Activated gamma-delta T cell treated with anti-CD3 and anti-CD28 coated beads, Interleukin-2, amount 50 U/mL, for 16 hours (primary cell): Measurements from ENCODE around the gene MMAB.
A peak's percentile ranks its signal among the peaks of the same experiment; 100 is the strongest.

Experiments
- DNase-seq: peaks from one replicate; pipeline ENCODE4 v3.0.0-alpha.2; 2020; ENCODE audit warnings: low read depth

Gene MMAB

DNA sequence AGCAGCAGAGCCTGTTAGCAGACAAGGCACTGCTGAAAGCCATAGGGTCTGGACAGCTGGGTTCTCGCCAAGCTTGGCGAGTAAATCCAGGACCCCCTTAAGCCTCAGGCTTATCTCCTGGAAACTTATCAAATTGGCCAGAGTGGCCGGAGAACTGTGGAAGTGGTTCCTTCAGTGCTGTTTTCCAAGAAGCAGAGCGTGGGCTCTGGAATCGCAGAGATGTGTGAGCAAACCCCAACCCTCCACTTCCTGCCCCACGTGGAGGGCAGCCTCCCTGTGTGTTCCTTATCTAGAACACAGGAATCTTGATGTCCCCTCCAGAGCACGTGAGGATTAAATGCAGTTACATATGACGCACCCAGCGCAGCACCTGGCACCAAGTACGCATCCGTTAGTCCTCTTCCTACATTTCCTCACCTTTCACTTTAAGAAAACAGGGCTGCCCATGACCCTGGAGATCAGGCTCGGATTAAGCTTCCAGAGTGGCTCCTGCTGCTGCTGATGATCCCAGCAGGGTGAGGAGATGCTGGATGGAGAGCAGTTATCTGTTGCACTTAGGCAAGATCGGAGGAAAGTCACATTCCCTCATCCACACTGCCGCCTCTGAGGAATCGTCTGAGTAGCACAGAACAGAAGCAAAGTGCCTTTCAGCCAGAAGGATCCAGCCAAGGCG, 35.0 kb downstream of the MMAB start:
- no peak for DNase-seq

- DNase-seq, result no peak
Measured at GRCh38 chr12:109537136-109537535, 36.2 kb downstream of the MMAB start.

GRCh38 chr12:109535863-109536250, 37.4 kb downstream of the MMAB start:
- no peak for DNase-seq

GRCh38 chr12:109535231-109535862, 38.0 kb downstream of the MMAB start:
- DNase-seq, result no peak

- DNase-seq, result no peak
Measured at GRCh38 chr12:109534456-109534855, 38.8 kb downstream of the MMAB start.

DNA sequence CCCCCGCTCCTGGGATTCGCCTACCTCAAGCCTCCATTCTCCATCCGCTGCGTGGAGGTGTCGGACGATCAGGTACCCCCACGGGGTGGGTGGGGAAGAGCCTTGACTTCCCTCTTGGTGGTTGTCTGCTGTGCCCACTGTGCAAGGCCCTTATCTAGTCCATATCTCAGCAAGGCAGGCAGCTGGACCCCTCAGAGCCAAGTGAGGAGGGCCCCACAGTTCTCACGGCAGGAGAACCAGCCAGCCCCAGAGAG, 39.9 kb downstream of the MMAB start:
- no peak for DNase-seq

DNA sequence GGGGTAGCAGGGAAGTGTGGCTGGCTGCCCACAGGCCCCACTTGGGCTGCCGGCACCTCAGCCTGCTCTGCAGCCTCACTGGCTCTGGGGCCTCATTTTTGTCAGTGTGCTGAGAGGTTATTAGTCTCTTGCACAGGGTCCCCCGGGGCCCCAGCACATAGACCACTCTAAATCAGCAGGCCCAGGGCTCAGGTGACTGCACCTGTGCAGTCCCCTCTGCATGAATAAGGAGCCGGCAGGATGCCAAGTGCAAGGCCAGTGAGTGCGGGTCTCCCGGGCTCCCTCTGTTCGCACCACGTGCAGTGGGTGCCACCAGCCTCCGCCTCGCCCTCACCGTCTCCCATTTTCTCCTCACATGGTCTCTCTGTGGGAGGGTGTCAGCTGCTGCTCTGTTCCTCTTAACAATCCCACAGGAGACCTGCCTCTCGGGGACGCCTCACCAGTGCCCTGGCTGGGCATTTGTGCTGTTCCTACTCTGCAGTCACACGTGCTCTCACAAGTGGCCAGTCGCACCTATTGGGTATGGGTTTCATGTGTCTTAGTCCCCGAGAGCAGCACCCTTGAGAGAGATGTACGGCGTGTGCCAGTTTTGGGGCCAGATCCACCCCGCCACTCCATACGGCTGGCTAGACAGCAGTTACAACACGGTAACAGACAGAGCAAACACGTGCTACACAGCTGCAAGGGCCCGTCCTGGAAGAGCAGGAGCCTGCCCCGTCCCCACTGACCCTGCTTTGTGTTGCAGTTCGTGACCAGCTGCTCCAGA, 40.4 kb downstream of the MMAB start:
- no peak for DNase-seq

GRCh38 chr12:109531411-109531810, 41.9 kb downstream of the MMAB start:
- no peak for DNase-seq

GRCh38 chr12:109529691-109530640, 43.3 kb downstream of the MMAB start:
- no peak for DNase-seq

GRCh38 chr12:109527489-109528123, 45.7 kb downstream of the MMAB start:
- DNase-seq, result no peak

DNA sequence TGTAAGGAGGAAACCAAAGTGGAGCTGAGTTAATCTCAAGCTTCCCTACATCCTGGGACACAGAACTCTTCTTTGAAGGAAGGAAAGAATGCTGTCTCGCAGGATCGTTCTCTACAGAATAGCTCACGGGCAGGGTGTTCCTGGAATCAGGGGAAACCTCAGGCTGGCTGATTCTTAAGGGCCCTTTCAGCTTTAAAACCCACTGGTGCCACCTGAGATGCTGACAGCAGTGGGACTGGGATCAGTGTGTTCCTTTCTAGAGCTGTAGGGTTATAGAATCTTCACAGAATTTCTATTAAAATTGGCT, 48.1 kb downstream of the MMAB start:
- DNase-seq, result no peak

DNA sequence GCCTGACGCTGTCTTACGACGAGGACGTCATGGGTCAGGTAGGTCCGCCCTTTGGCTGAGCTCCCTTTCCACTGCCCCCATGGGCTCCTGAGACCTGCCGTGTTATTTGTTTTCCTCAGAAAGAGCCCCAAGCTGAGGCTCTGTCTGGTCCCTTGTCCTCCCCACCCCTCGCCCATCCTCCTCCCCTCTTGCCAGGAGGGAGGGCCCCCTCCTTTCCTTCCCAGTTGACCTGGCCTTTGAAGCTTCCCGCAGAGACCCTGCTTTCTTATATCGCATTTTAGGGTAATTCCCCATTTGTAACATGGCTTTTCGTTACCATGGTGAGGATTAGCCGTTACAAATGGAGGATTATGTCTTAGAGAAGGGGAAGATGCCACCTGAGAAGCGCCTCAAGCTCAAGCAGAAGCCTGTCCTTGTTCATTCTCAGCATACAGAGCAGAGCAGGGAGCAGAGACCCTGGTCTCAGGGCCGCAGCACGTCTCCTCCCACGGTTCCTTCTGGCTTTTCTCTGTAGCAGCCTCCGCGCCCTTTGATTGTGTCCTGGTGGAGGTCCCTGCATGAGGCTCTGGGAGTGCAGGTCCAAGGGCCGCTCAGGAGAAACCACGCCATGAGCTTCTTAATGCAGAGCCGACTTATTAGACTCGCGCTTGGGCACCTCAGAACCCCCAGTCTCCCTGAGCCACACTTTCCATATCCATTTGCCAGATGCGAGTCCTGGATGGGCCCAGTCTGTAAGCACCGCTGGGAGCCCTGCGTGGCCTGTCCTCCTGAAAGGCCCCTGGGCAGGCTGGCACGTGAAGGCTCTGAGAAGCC, 48.6 kb downstream of the MMAB start:
- DNase-seq, result no peak

GRCh38 chr12:109523504-109523903, 49.8 kb downstream of the MMAB start:
- no peak for DNase-seq

DNA sequence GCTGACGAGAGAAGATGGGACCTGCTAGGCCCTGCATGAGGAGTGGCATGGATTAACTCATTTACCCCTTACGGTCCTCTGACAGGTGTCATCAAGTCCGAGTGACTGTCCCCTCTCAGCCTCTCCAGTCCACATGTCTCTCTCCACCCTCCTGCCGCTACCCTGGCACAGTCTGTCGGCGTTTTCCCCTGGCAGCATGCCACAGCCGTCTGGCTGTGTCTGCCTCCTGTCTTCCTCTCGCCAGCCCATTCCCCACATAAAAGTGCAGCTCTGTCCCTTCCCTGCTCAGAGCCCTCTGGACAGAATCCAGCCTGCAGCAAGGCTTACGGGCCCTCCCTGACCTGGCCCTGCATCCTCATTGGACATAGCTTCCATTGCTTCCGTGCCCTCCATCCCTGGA, 50.2 kb downstream of the MMAB start:
- no peak for DNase-seq

GRCh38 chr12:109521831-109522230, 51.5 kb downstream of the MMAB start:
- no peak for DNase-seq

GRCh38 chr12:109519787-109520186, 53.5 kb downstream of the MMAB start:
- no peak for DNase-seq

DNA sequence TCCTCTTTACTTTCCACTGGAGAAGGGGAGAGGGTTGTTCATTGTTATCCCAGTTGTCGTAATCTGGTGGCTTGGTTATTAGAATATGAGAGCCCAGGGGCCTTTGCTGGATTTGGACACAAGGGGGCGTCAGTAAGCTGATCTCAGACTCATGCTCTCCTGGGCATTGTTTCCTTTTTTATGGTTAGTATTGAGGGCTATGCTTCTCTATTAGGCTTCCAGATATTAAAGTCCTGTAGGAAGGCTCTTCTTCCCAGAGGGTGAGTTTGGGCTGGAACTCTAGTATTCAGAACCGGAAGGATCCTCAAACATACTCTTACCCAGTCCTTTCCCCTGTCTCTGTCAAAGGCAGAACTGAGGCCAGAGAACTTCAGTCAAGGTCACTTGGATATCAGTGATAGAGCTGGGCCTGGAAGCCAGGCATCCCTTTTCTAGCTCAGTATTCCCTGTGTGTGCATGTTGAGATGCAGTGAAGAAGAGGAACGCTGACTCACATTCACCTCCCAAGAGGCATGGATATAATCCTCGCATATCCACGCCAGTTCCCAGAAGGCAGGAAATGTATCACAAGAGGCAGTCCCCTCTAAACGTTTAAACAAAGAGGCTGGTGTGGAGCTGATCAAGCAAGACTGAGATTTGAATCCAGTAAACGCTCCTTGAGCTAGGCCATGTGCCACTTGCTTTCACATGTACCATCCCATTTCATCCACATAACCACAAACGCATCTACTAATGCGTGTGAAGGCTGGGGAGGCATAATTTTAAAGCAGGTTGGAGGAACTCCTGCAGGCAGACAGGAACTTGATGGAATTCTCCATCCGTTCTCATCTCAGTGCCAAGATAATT, 54.3 kb downstream of the MMAB start:
- peak; percentile 33 for DNase-seq

DNA sequence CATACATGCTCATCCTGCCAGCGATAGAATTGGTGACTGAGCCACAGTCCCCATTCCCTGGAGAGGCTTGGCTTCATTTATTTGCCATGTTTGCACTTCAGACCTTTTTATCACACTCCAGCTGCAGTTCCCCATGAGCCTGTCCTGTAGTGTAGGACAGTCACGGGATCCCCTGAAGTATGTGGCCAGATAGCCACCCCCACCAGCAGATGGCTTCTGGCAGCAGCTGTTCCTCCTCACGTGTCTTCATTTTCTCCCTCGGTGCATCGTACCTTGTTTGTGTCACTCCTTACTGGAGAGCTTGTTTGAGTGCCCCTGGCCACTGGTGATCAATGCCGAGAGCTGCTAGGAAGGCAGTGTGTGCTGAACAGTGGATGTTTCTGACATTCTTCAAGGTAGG, 55.7 kb downstream of the MMAB start:
- DNase-seq, result no peak

DNA sequence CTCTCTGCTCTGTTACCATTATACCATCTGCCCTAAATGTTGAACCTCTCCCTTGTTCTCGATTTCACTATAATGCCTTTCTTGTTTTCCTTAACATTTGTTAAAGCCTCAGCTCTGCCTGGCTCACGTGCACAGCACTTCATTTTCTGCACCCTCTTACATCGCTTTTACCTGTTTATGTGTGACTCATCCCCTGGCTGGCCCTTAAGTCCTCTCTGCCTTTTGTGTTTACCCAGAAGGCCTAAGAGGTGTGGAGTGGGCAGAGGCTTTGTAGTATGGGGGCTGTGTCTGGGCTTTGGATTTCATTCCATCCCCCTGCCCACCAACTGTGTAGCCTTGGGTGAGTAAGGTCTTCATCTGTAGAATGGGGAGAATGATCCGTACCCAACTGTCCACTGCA, 59.3 kb downstream of the MMAB start:
- DNase-seq, result no peak

GRCh38 chr12:109513051-109513450, 60.3 kb downstream of the MMAB start:
- DNase-seq, result no peak
